ENCODE data around the gene CAMTA1.

CAMTA1 gene

GRCh38 chr1:7006996-7007871 lies 222.0 kb downstream of the CAMTA1 start:
- no peak for DNase-seq (ENCODE audit: low read depth in 1 of 2, low spot score in 1 of 2)
- TF ChIP-seq JUND (IDR thresholded peaks at IDR 0.05; ENCODE audit: low read depth) = no peak
- in situ Hi-C loops (cut with HindIII; ENCODE audit: low pct_unique_long_range_greater_than_20kb, low sequenced_read_pairs) = no loop called here

GRCh38 chr1:7007902-7008301 lies 222.6 kb downstream of the CAMTA1 start:
- no peak for TF ChIP-seq JUND (IDR thresholded peaks at IDR 0.05; ENCODE audit: low read depth)
- in situ Hi-C loops (cut with HindIII; ENCODE audit: low pct_unique_long_range_greater_than_20kb, low sequenced_read_pairs) = no loop called here

GRCh38 chr1:7008331-7008730 lies 223.1 kb downstream of the CAMTA1 start:
- TF ChIP-seq JUND (IDR thresholded peaks at IDR 0.05; ENCODE audit: low read depth) = no peak
- in situ Hi-C loops (cut with HindIII; ENCODE audit: low pct_unique_long_range_greater_than_20kb, low sequenced_read_pairs) = no loop called here
- DNase-seq (ENCODE audit: low read depth in 1 of 2, low spot score in 1 of 2) = no peak

More at GRCh38 chr1:7007902-7008301, 222.6 kb downstream of the CAMTA1 start:
- no peak for DNase-seq (ENCODE audit: low read depth in 1 of 2, low spot score in 1 of 2)

GRCh38 chr1:7008975-7009740 lies 223.9 kb downstream of the CAMTA1 start:
- in situ Hi-C loops (cut with HindIII; ENCODE audit: low pct_unique_long_range_greater_than_20kb, low sequenced_read_pairs) = no loop called here
- no peak for TF ChIP-seq JUND (IDR thresholded peaks at IDR 0.05; ENCODE audit: low read depth)
- DNase-seq (ENCODE audit: low read depth in 1 of 2, low spot score in 1 of 2) = no peak

- in situ Hi-C loops (cut with HindIII; ENCODE audit: low pct_unique_long_range_greater_than_20kb, low sequenced_read_pairs) = no loop called here
- no peak for TF ChIP-seq JUND (IDR thresholded peaks at IDR 0.05; ENCODE audit: low read depth)
- no peak for DNase-seq (ENCODE audit: low read depth in 1 of 2, low spot score in 1 of 2)
Measured at GRCh38 chr1:7009741-7010525, 224.7 kb downstream of the CAMTA1 start.

- TF ChIP-seq JUND (IDR thresholded peaks at IDR 0.05; ENCODE audit: low read depth) = no peak
- DNase-seq (ENCODE audit: low read depth in 1 of 2, low spot score in 1 of 2) = no peak
- in situ Hi-C loops (cut with HindIII; ENCODE audit: low pct_unique_long_range_greater_than_20kb, low sequenced_read_pairs) = no loop called here
Measured at GRCh38 chr1:7010534-7011200, 225.4 kb downstream of the CAMTA1 start.

GRCh38 chr1:7011826-7012225 lies 226.6 kb downstream of the CAMTA1 start:
- DNase-seq (ENCODE audit: low read depth in 1 of 2, low spot score in 1 of 2) = no peak
- no peak for TF ChIP-seq JUND (IDR thresholded peaks at IDR 0.05; ENCODE audit: low read depth)
- in situ Hi-C loops (cut with HindIII; ENCODE audit: low pct_unique_long_range_greater_than_20kb, low sequenced_read_pairs) = no loop called here

- no peak for DNase-seq (ENCODE audit: low read depth in 1 of 2, low spot score in 1 of 2)
- in situ Hi-C loops (cut with HindIII; ENCODE audit: low pct_unique_long_range_greater_than_20kb, low sequenced_read_pairs) = no loop called here
- TF ChIP-seq JUND (IDR thresholded peaks at IDR 0.05; ENCODE audit: low read depth) = no peak
Measured at GRCh38 chr1:7012461-7012924, 227.2 kb downstream of the CAMTA1 start.

- DNase-seq (ENCODE audit: low read depth in 1 of 2, low spot score in 1 of 2) = no peak
- in situ Hi-C loops (cut with HindIII; ENCODE audit: low pct_unique_long_range_greater_than_20kb, low sequenced_read_pairs) = no loop called here
- no peak for TF ChIP-seq JUND (IDR thresholded peaks at IDR 0.05; ENCODE audit: low read depth)
Measured at GRCh38 chr1:7013833-7014639, 228.8 kb downstream of the CAMTA1 start.

GRCh38 chr1:7014640-7014930 lies 229.3 kb downstream of the CAMTA1 start:
- TF ChIP-seq JUND (IDR thresholded peaks at IDR 0.05; ENCODE audit: low read depth) = no peak
- in situ Hi-C loops (cut with HindIII; ENCODE audit: low pct_unique_long_range_greater_than_20kb, low sequenced_read_pairs) = no loop called here
- DNase-seq (ENCODE audit: low read depth in 1 of 2, low spot score in 1 of 2) = no peak

GRCh38 chr1:7015022-7015421 lies 229.8 kb downstream of the CAMTA1 start:
- TF ChIP-seq JUND (IDR thresholded peaks at IDR 0.05; ENCODE audit: low read depth) = no peak
- DNase-seq (ENCODE audit: low read depth in 1 of 2, low spot score in 1 of 2) = no peak

More at GRCh38 chr1:7015022-7015421, 229.8 kb downstream of the CAMTA1 start:
- in situ Hi-C loops (cut with HindIII; ENCODE audit: low pct_unique_long_range_greater_than_20kb, low sequenced_read_pairs) = no loop called here
